ENCODE results near the gene PLOD1. TPM values are rescaled to one million over a fixed set of nuclear protein-coding genes. Genes with fewer than 3 reads are reported as not detected.

The PLOD1 gene
- polyA plus RNA-seq, 1 donor from 2014 or later: 2.1 TPM

DNA sequence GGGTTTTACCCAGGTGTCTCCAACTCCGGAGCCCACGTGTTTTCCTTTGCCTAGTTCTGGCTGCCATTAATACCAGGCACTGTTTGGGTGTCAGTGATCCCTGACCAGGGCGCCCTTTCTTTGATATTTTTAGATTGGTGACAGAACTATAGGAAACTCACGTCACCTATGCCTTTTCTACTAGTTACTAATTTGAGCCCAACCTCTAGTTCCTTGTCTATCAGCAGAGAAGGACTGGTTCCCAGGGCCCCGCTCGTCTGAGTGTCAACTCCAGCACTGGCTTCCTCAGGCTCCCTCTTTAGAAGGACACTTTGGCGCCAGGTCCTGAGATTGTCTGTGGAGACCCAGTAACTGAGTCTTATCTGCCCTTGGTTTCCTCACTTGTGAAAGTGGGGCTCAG is 55.2 kb downstream of the PLOD1 start:
- Histone ChIP-seq H3F3A (ENCODE audit: insufficient read depth, low read length, poor library complexity, severe bottlenecking) (no peaks in the 10 kb centered on the region), H3K79me2 (replicated peaks; ENCODE audit: insufficient read depth, low read length) (peaks cover 3% of the 10 kb centered on the region), H4K20me1 (ENCODE audit: insufficient read depth) (no peaks in the 10 kb centered on the region), H3K27ac (ENCODE audit: low read length) (no peak overlapping the region), H3K9me3 (ENCODE audit: low read length) (no peaks in the 10 kb centered on the region), H2AFZ (ENCODE audit: low read depth, low read length) (no peak overlapping the region), H3K9me2 (ENCODE audit: insufficient read depth, low read length) (no peaks in the 10 kb centered on the region), H3K4me2 (ENCODE audit: low read length) (no peak overlapping the region), H3K36me3 (ENCODE audit: insufficient read depth, low read length) (no peaks in the 10 kb centered on the region), H3K27me3 (ENCODE audit: insufficient read depth, low read depth, low read length) (no peaks in the 10 kb centered on the region), H3K4me3 (ENCODE audit: low read length) (no peak overlapping the region), H3K9ac (ENCODE audit: low read length) (no peak overlapping the region)
- no peak for TF ChIP-seq POLR2AphosphoS5 (IDR thresholded peaks at IDR 0.05)
- TF ChIP-seq TAF1 (IDR thresholded peaks at IDR 0.05; ENCODE audit: low read depth): no peak

DNA sequence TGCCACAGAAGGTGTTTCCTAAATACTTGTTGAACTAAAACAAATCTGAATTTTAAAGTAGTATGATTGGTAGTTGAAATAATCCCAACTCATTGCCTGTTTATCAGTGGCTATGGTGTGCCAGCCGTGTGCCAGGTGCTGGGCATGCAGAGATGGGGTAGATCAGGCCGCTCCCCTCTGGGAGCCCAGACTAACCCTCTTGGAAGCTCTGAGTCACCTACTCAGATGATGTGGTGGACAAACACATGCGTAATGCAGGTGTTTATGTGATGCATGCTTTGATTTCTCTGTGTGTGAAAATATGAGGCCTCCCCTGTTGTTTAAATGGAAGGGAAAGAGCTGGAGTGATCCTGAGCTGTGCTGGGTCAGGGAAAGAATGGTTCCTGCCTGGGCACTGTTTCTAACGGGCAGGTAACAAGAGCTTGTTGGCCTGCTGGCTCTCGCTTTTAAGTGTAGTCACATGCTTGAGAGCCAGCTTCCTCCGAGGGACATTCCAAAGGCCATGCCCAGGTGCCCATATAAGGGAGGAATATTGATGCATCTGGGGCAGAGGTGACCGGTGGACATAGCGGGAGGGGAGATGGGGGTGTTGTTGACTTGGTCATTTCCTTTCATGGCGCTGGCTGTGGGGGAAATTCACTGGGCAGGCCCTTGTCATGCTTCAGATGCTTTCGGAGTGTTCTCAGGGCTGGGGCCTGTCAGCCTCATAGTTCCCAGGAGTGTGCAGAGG is 56.0 kb downstream of the PLOD1 start:
- no peaks in the 10 kb centered on the region for H3K27me3 ChIP-seq (ENCODE audit: insufficient read depth, low read depth, low read length)

More for the DNA sequence above, 56.0 kb downstream of the PLOD1 start:
- H3K36me3 ChIP-seq (ENCODE audit: insufficient read depth, low read length): no peaks in the 10 kb centered on the region
- H3K9me2 ChIP-seq (ENCODE audit: insufficient read depth, low read length): no peaks in the 10 kb centered on the region
- no peak overlapping the region for H2AFZ ChIP-seq (ENCODE audit: low read depth, low read length)
- H3F3A ChIP-seq (ENCODE audit: insufficient read depth, low read length, poor library complexity, severe bottlenecking): no peaks in the 10 kb centered on the region
- H4K20me1 ChIP-seq (ENCODE audit: insufficient read depth): no peaks in the 10 kb centered on the region
- H3K9me3 ChIP-seq (ENCODE audit: low read length): no peaks in the 10 kb centered on the region
- peaks cover 3% of the 10 kb centered on the region for H3K79me2 ChIP-seq (replicated peaks; ENCODE audit: insufficient read depth, low read length)
- no peak overlapping the region for H3K27ac ChIP-seq (ENCODE audit: low read length)
- H3K4me3 ChIP-seq (ENCODE audit: low read length): no peak overlapping the region
- H3K4me2 ChIP-seq (ENCODE audit: low read length): no peak overlapping the region
- no peak overlapping the region for H3K9ac ChIP-seq (ENCODE audit: low read length)
- TF ChIP-seq, protein P1, sequence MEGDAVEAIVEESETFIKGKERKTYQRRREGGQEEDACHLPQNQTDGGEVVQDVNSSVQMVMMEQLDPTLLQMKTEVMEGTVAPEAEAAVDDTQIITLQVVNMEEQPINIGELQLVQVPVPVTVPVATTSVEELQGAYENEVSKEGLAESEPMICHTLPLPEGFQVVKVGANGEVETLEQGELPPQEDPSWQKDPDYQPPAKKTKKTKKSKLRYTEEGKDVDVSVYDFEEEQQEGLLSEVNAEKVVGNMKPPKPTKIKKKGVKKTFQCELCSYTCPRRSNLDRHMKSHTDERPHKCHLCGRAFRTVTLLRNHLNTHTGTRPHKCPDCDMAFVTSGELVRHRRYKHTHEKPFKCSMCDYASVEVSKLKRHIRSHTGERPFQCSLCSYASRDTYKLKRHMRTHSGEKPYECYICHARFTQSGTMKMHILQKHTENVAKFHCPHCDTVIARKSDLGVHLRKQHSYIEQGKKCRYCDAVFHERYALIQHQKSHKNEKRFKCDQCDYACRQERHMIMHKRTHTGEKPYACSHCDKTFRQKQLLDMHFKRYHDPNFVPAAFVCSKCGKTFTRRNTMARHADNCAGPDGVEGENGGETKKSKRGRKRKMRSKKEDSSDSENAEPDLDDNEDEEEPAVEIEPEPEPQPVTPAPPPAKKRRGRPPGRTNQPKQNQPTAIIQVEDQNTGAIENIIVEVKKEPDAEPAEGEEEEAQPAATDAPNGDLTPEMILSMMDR (IDR thresholded peaks at IDR 0.05; ENCODE audit: poor library complexity, severe bottlenecking): no peak
- TF ChIP-seq EZH2 (IDR thresholded peaks at IDR 0.05; ENCODE audit: borderline replicate concordance, insufficient read depth, low read length, poor library complexity, severe bottlenecking): no peak
- no peak for TF ChIP-seq RAD21 (conservative IDR thresholded peaks at IDR 0.05)
- no peak for TF ChIP-seq SMC3 (conservative IDR thresholded peaks at IDR 0.05; ENCODE audit: poor library complexity)
- TF ChIP-seq EP300 (conservative IDR thresholded peaks at IDR 0.05; ENCODE audit: poor library complexity, severe bottlenecking): no peak
- TF ChIP-seq POLR2AphosphoS5 (IDR thresholded peaks at IDR 0.05): no peak
- TF ChIP-seq MXI1 (conservative IDR thresholded peaks at IDR 0.05; ENCODE audit: poor library complexity, severe bottlenecking): no peak
- TF ChIP-seq, protein P2, sequence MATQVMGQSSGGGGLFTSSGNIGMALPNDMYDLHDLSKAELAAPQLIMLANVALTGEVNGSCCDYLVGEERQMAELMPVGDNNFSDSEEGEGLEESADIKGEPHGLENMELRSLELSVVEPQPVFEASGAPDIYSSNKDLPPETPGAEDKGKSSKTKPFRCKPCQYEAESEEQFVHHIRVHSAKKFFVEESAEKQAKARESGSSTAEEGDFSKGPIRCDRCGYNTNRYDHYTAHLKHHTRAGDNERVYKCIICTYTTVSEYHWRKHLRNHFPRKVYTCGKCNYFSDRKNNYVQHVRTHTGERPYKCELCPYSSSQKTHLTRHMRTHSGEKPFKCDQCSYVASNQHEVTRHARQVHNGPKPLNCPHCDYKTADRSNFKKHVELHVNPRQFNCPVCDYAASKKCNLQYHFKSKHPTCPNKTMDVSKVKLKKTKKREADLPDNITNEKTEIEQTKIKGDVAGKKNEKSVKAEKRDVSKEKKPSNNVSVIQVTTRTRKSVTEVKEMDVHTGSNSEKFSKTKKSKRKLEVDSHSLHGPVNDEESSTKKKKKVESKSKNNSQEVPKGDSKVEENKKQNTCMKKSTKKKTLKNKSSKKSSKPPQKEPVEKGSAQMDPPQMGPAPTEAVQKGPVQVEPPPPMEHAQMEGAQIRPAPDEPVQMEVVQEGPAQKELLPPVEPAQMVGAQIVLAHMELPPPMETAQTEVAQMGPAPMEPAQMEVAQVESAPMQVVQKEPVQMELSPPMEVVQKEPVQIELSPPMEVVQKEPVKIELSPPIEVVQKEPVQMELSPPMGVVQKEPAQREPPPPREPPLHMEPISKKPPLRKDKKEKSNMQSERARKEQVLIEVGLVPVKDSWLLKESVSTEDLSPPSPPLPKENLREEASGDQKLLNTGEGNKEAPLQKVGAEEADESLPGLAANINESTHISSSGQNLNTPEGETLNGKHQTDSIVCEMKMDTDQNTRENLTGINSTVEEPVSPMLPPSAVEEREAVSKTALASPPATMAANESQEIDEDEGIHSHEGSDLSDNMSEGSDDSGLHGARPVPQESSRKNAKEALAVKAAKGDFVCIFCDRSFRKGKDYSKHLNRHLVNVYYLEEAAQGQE (IDR thresholded peaks at IDR 0.05; ENCODE audit: borderline replicate concordance): no peak
- no peak for TF ChIP-seq TAF1 (IDR thresholded peaks at IDR 0.05; ENCODE audit: low read depth)
